IPS DF 6.9 (cell line): ENCODE data around the gene WWOX.

Source experiments
- DNase-seq: peaks from one replicate; pipeline ENCODE4 v3.0.0-alpha.2; 2013; ENCODE audit warnings: low read depth, low spot score
- H3K27ac ChIP-seq: one replicate; pipeline ENCODE4 v1.5.1; 2013; ENCODE audit warnings: low read length, control low read depth
- H3K27me3 ChIP-seq: 2 replicates; pipeline ENCODE4 v1.6.1; 2013; ENCODE audit warnings: mild to moderate bottlenecking, low read length; ENCODE audit not compliant: control insufficient read depth, insufficient read depth
- H3K36me3 ChIP-seq: 2 replicates; pipeline ENCODE4 v1.6.1; 2013; ENCODE audit warnings: low read length; ENCODE audit not compliant: control insufficient read depth, insufficient read depth
- H3K4me1 ChIP-seq: 2 replicates; pipeline ENCODE4 v1.6.1; 2013; ENCODE audit warnings: low read length; ENCODE audit not compliant: control insufficient read depth, insufficient read depth
- H3K4me3 ChIP-seq: 2 replicates; pipeline ENCODE4 v1.5.1; 2013; ENCODE audit warnings: mild to moderate bottlenecking, low read length
- H3K9me3 ChIP-seq: 2 replicates; pipeline ENCODE4 v1.6.1; 2013; ENCODE audit warnings: low read length, inconsistent platforms; ENCODE audit not compliant: control insufficient read depth, insufficient read depth
- WGBS: extraction: QIAGEN DNeasy Blood & Tissue Kit; methylation state at CpG from one replicate; pipeline ENCODE4 v1.1.7; 2013; ENCODE audit warnings: mixed read lengths, missing lambda C conversion rate; ENCODE audit not compliant: insufficient read length, insufficient coverage; 5-methylcytosine and 5-hydroxymethylcytosine counted together

Gene WWOX

GRCh38 chr16:78775161-78775561, 675.7 kb downstream of the WWOX start:
- no CpG with 5 or more reads among the region's 6 CpGs for WGBS

GRCh38 chr16:78778101-78779004, 678.9 kb downstream of the WWOX start:
- H3K4me1 ChIP-seq = no peaks in the 10 kb centered on the region; the same call in 1 of the 2 replicates
- no peak overlapping the region for H3K27ac ChIP-seq
- H3K9me3 ChIP-seq = no peaks in the 10 kb centered on the region
- no peaks in the 10 kb centered on the region for H3K36me3 ChIP-seq
- no peak for DNase-seq
- no CpG with 5 or more reads among the region's 17 CpGs for WGBS
- H3K27me3 ChIP-seq = no peaks in the 10 kb centered on the region
- H3K4me3 ChIP-seq = no peak overlapping the region

More at GRCh38 chr16:78775161-78775561, 675.7 kb downstream of the WWOX start:
- no peak for DNase-seq
- no peak overlapping the region for H3K27ac ChIP-seq
- no peaks in the 10 kb centered on the region; the same call in 1 of the 2 replicates for H3K4me1 ChIP-seq
- no peak overlapping the region for H3K4me3 ChIP-seq
- H3K9me3 ChIP-seq = no peaks in the 10 kb centered on the region
- no peaks in the 10 kb centered on the region for H3K27me3 ChIP-seq
- H3K36me3 ChIP-seq = no peaks in the 10 kb centered on the region

GRCh38 chr16:78780808-78781207, 681.4 kb downstream of the WWOX start:
- no CpG with 5 or more reads among the region's 2 CpGs for WGBS
- Histone ChIP-seq H3K27me3 (no peaks in the 10 kb centered on the region), H3K36me3 (no peaks in the 10 kb centered on the region), H3K4me1 (no peaks in the 10 kb centered on the region), H3K9me3 (no peaks in the 10 kb centered on the region), H3K27ac (no peak overlapping the region), H3K4me3 (no peak overlapping the region)
- no peak for DNase-seq

GRCh38 chr16:78782572-78782971, 683.1 kb downstream of the WWOX start:
- DNase-seq = no peak
- H3K4me1 ChIP-seq = no peaks in the 10 kb centered on the region
- H3K27me3 ChIP-seq = no peaks in the 10 kb centered on the region
- no peak overlapping the region for H3K27ac ChIP-seq
- H3K9me3 ChIP-seq = no peaks in the 10 kb centered on the region
- H3K4me3 ChIP-seq = no peak overlapping the region
- H3K36me3 ChIP-seq = no peaks in the 10 kb centered on the region
- no CpG with 5 or more reads among the region's 2 CpGs for WGBS

- DNase-seq = no peak
- H3K27ac ChIP-seq = no peak overlapping the region
- H3K27me3 ChIP-seq = no peaks in the 10 kb centered on the region
- no peak overlapping the region for H3K4me3 ChIP-seq
- no peaks in the 10 kb centered on the region for H3K4me1 ChIP-seq
- no peaks in the 10 kb centered on the region for H3K36me3 ChIP-seq
- no peaks in the 10 kb centered on the region for H3K9me3 ChIP-seq
- WGBS = 100% methylated on average over 4 of the region's 4 CpGs
Measured at GRCh38 chr16:78783570-78784079, 684.2 kb downstream of the WWOX start.

GRCh38 chr16:78784771-78785170, 685.3 kb downstream of the WWOX start:
- Histone ChIP-seq H3K4me3 (no peak overlapping the region), H3K4me1 (no peaks in the 10 kb centered on the region), H3K9me3 (no peaks in the 10 kb centered on the region), H3K27ac (no peak overlapping the region), H3K27me3 (no peaks in the 10 kb centered on the region), H3K36me3 (no peaks in the 10 kb centered on the region)
- no peak for DNase-seq
- WGBS = no CpG with 5 or more reads among the region's 6 CpGs

- no peaks in the 10 kb centered on the region for H3K36me3 ChIP-seq
- WGBS = no CpG with 5 or more reads among the region's 3 CpGs
- no peaks in the 10 kb centered on the region for H3K9me3 ChIP-seq
- no peaks in the 10 kb centered on the region for H3K4me1 ChIP-seq
- H3K27me3 ChIP-seq = no peaks in the 10 kb centered on the region
- H3K27ac ChIP-seq = no peak overlapping the region
- no peak for DNase-seq
- H3K4me3 ChIP-seq = no peak overlapping the region
Measured at GRCh38 chr16:78785218-78785617, 685.8 kb downstream of the WWOX start.

- WGBS = no CpG with 5 or more reads among the region's 3 CpGs
- H3K4me3 ChIP-seq = no peak overlapping the region
- no peak overlapping the region for H3K27ac ChIP-seq
- H3K4me1 ChIP-seq = no peaks in the 10 kb centered on the region
- no peaks in the 10 kb centered on the region for H3K27me3 ChIP-seq
- no peaks in the 10 kb centered on the region for H3K36me3 ChIP-seq
- no peak for DNase-seq
- H3K9me3 ChIP-seq = no peaks in the 10 kb centered on the region
Measured at GRCh38 chr16:78786635-78787034, 687.2 kb downstream of the WWOX start.

- Histone ChIP-seq H3K9me3 (no peaks in the 10 kb centered on the region), H3K27ac (no peak overlapping the region), H3K4me1 (no peaks in the 10 kb centered on the region), H3K36me3 (no peaks in the 10 kb centered on the region), H3K4me3 (no peak overlapping the region), H3K27me3 (no peaks in the 10 kb centered on the region)
- no CpG with 5 or more reads among the region's 2 CpGs for WGBS
- DNase-seq = no peak
Measured at GRCh38 chr16:78788276-78788675, 688.8 kb downstream of the WWOX start.

- no peaks in the 10 kb centered on the region for H3K9me3 ChIP-seq
- no peaks in the 10 kb centered on the region for H3K4me1 ChIP-seq
- no peak overlapping the region for H3K4me3 ChIP-seq
- H3K27ac ChIP-seq = no peak overlapping the region
- H3K27me3 ChIP-seq = no peaks in the 10 kb centered on the region
- WGBS = no CpG with 5 or more reads among the region's 2 CpGs
- DNase-seq = no peak
- H3K36me3 ChIP-seq = no peaks in the 10 kb centered on the region
Measured at GRCh38 chr16:78788696-78789095, 689.2 kb downstream of the WWOX start.
